Glomerular endothelial cell (primary cell): ENCODE data around the gene TMEM38A. TPM values are rescaled to one million over a fixed set of nuclear protein-coding genes. Genes with fewer than 3 reads are reported as not detected.

Experiments
- DNase-seq: peaks from one replicate; pipeline ENCODE4 v3.0.0-alpha.2; 2011; ENCODE audit warnings: low read depth, low spot score; ENCODE audit errors: extremely low read depth
- total RNA-seq: library from RNA; depleted of rRNA; stranded (reverse); fragments of >200 nt; gene quantifications from 2 replicates; pipeline ENCODE4 v1.2.3, GENCODE V29; 2015

TMEM38A gene, protein sequence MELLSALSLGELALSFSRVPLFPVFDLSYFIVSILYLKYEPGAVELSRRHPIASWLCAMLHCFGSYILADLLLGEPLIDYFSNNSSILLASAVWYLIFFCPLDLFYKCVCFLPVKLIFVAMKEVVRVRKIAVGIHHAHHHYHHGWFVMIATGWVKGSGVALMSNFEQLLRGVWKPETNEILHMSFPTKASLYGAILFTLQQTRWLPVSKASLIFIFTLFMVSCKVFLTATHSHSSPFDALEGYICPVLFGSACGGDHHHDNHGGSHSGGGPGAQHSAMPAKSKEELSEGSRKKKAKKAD
- 0.34 and 1.2 TPM in 2 replicates for total RNA-seq

DNA sequence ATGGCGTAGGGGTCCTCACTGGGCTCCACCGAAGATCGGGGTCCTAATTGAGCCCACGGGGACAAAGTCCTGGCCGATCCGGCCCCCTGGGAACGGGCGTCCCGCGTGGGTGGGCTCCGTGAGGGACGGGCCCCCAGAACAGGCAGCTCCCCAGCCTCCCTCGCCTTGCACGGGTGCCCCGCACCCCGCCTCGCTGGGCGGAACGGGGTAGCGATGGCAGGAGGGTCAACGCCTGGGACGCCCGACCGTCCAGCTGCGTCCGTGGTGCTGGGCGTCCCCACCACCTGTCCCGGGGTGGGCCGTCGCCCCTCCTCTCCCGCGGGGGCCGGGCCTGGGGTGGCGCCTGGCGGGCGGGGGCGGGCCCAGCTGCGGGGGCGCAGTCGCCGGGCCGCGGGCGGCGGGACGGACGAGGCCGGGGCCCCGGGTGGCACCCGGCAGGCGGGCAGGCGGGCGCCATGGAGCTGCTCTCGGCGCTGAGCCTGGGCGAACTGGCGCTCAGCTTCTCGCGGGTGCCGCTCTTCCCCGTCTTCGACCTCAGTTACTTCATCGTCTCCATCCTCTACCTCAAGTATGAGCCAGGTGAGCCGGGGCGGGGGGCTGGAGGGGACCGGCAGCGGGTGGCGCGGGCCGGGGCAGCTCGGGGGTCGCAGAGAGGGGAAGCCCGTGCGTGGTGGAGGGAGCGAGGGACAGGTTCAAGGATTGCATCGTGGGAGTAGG, at the start of gene TMEM38A:
Gene TMEM38A, plus strand, starts transcription at position 377 of the 717 bp plus-strand sequence. Its CDS starts 79 bp downstream, at position 456.
- DNase-seq = no peak

DNA sequence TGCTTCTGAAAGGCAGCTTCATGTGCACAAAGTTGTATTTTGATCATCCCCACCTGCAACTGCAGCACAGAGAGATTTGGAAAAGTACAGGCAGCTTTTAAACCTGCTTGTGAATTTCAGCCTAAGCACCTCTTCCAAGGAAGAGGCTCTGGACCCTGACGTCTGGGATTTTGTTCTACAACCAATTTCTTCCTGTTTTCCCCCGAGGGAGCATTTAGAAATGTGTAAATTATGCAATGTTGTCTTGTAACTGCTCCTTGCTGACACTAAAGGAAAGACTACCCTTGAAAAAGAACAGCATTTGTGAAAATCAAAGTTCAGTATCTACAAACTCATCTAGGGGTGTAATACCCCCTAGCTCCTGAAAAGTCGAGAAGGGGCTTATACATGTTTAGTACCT, 48.3 kb upstream of the TMEM38A start:
- no peak for DNase-seq

DNA sequence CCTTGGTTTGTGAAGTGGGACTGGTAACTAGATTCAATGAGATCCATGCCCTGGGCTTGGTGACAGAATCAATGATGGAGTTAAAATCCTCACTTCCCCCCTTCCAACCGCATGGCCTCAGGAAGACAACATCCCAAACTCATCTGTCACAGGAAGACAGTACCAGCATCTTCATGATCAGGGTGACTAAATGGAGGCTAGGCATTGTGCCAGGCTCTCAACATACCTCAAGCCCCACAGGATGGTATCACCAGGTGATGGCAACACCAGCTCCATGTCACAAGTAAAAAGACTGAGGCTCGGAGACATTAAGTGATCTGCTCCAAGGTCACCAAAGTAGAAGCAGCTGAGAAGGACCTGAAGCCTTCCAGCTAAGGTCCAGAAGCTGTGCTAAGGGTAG, 47.1 kb upstream of the TMEM38A start:
- no peak for DNase-seq

DNA sequence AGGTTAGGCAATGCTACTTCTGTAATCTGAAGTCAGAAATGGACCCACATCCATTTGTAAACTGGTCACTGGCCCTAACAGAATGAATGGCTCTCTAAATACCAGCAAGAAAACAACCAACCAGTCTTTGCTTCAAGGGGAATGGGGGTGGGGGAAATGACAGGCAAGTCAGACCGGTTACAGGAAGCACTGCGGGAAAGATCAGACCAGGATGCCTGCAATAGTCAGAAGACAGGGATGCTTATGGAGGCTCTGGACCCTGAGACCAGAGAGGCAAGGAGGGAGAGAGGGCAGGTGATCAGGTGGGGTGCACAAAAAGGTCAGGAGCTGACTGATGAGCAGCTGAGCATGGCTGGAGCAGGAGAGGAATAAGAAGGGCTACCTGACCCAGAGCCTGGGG, 46.0 kb upstream of the TMEM38A start:
- no peak for DNase-seq

DNA sequence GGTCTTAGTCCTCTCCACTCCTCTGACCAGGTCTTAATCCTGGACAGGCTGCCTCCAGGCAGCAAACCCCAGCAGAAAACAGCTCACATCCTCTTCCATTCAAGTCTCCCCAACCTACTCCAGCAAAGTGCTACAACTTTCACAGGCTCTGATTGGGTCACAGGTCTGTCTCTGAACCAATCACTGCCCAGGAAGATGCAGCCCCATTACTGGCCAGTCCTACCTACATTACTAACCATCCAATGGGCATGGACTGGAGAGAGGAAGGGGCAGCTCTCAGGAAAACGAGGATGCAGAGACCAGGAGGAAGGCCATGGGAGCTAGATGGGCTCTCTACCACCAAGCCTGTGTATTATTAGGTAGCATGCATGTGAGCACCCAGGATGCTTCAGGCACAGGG, 45.1 kb upstream of the TMEM38A start:
- DNase-seq = no peak

DNA sequence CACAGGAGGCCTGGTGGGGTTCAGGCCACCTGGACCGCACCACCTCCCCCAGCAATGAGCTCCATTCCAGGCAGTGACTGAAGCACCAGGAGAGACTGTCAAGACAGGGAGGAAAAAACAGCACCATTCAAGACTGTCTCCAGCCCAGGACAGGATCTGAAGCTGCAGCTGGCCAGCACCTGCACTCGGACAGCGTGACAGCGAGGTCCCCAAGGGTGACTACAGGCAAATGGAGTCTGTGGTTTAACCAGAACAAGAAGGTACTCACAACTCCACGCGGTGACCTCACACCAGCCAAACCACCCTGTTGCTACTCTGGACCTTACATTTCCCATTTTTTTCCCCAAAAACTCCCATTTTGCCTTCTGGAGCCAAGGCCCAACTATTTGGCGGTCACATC, 42.7 kb upstream of the TMEM38A start:
- DNase-seq = no peak

DNA sequence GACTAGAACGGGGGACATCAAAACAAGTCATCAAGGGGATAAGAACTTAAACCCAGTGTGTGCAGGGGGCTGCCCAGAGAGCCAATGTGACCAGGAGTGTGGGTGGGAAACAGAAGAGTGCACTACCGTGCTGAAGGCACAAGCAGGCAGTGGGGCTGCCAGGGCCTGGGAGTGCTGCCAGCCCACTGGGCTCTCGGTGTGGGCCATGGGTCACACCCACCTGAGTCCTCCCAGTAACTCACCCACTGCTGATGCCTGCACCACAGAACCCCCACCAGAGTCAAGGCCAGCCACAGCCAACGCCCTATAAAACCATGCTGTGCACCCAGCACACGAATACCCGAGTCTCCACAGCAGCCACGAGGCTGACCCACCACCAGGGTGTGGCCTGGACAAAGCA, 41.5 kb upstream of the TMEM38A start:
- DNase-seq = no peak

DNA sequence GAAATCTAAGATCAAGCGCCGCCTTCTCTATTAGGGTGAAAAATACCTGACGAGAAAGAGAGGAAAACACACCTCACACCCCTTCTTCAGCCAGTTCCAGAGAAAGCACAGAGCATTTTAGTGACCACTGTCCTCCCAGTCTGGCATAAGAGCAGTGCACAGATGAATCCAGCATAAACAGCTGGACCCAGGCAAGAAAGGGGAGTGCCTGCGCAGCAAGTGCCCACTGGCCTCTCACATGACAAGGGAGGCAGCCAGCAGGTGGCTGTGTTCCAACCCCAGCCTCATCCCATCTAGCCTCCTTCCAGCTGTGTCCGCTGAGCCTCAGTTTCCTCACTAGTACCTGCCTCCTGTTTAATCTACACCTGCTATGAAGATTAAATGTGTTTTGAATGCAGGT, 40.9 kb upstream of the TMEM38A start:
- DNase-seq = no peak

DNA sequence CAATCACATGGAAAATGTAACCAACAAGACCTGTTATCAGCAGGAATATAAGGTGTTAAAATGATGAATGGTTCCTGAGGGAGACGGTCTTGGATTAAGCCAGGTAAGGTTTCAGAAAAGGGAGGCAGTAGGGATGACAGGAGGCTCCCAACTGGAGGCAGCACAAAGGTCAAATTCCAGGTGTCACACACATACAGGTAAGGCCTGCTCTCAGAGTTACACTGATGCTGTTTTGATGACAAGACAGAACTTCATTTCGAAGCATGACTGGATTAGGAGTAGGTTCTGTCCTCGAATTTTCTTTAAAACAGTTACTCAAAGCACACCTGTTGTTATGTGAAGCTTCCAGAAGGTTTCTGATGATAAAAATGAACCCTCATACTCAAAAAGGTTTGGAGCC, 40.4 kb upstream of the TMEM38A start:
- DNase-seq = no peak

DNA sequence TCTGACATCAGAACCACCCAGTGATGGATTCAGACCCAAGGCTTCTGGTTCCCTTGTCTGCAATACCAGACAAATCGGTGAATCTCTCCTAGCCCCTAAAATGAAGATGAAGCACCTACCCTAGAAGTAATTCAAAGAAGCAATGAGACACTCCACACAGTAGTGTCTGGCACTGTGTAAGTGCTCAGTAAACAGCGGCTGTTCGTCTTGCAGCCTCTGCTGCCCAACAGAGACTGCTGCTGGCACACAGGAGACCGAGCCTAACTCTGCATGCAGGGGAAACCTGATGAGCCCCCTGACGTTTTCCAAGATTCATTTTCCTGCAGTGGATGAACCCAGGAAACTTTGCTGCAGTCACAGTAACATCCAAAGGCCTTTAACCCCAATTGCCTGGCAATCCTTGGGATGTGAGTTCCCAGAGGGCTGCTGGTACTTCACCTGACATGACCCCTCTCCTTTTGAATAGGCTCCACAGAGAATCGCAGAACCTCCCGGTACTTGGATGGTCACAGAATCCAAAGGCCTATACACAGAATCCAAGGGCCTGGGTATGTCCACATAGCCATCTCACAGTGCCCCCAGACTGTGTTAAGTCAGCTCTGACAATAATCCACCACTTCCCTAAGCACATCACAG, 39.7 kb upstream of the TMEM38A start:
- DNase-seq = no peak

DNA sequence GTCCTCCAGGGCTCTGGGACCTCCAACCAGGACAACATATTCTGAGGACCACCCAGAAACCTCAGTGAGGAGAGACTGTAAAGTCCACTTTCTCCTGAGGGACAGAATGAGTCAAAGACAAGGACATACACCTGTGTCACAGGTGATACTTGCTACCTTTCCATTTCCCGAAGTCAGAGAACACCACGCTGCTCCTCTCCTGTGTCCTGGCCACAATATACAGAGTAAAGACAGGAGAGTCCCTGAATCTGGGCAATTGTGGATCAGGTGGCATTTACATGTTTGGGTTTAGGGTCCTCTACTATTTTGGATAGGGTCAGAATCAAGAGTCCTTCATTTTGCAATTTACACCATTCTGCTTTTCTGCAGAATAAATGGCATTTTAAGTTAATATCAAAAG, 37.9 kb upstream of the TMEM38A start:
- no peak for DNase-seq

DNA sequence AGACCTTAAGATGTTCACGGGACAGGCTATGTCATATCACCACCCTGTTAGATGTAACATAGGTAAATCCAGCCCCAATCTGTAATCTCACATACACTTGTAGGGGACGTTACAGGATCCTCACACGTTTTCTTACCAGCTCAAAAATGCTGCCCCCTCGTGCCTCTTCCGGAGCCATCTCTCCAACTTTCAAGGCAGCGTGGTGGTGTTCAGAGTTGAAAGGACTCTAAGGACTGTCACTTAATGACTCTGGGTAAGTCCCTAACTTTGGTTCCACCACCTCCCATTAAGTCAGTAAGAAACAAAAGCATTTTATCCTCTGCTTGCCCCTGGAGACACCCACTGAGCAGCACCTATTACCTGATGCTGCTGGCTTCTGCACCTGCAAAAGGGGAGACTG, 37.4 kb upstream of the TMEM38A start:
- DNase-seq = no peak

DNA sequence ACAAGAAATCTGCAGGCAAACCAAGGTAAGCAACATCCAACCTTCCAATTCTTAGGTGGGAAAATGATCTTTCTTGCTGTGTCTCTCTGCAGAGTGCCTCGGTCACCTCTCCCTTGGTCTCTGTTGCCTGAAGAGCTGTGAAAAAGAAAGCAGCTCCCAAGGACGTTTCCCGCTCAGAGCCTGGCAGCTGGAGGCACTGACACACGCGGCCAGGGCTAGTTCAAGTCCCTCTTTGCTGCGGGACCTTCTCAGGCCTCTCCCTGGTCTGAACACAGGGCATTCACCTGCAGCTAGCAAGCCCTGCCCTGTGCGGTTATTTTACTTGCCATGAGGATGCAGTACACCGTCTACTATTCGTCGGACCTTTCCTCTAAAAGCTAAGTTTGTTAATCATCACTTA, 36.7 kb upstream of the TMEM38A start:
- no peak for DNase-seq

DNA sequence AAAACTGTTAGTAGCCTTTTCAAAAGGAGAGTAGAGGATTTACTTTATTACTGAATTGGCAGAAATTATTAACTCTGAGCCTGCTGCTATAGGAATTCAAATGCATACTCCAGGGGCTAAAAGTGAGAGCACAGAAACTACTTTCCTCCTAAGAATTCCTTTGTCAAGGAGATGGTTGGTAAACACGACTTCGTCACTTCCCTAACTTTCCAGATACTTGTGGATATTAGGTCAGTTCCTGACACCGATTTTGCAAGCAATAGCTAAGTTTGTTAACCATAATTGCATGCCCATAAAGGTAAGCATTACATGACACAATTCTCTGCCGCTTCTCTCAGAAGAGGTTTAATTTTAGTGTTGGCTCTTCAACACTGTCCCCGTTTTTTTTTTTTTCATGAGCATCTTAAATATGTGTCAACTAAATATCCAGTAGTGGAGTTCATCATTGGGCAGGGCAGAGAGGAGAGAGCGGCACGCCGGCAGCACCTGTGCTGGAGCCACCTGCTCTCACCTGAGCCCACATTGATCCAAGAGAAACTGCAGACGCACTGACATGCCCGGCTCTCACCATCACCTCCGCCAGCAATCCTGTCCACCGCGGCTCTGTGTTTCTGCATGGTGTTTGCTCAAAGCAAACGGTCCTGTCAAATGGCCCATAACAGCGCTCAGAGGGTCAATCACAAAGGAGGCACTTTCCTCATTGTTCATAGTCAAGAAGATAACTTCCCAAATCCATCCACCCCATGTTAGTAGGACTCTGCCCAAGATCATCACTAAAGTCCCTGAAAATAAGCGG, 35.6 kb upstream of the TMEM38A start:
- no peak for DNase-seq

DNA sequence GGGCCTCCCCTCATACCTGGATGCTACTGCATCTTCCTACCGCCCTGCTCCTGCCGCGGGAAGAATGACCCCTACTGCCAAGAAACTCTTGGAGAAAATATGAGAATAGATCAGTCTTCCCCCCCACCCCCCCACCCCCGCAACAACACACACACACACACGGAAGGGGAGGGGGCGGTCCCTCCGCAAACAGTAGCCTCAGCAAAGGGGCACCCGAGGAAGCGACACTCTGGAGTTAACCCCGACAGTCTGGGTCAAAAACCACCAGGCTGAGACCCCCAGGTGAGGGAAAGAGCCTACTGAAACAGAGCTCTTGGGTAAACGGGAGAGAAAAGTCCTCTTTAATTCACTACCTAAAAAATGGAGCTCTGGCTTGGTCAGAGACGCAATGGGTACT, 34.1 kb upstream of the TMEM38A start:
- no peak for DNase-seq

DNA sequence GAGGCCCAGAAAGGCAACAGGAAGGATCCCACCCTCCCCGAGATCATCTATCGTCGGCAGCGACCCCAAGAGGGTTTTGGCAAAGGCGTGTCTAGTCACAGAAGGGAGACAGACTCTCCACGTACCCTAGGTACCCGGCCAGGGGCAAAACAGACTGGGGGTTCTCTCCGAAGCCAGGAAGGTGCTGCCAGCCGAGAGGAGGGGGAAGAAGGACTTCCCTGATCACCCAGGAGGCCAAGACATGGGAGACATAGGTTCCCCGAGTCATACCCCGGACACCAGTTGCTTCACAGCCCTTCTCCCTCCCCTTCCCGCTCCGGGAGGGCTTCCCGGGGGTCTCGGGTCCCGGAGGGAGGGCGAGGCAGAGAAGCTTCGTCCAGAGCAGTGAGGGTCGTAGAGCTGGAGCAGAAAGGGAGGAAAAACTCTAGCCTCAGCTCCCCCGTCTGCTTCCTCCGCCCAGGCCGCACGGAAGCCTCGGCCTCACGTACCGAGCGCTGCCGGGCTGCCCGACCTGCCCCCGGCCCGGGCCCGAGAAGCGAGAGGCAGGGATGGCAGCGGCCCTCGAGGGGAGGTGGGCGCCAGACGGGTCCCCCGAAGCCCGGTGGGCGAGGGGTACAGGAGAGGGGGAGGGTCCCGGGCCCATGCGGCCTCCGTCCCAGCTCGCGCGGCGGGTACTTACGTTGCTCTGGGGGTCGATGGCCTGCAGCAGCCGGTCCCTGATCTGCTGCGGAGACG, 33.6 kb upstream of the TMEM38A start:
- DNase-seq = no peak

DNA sequence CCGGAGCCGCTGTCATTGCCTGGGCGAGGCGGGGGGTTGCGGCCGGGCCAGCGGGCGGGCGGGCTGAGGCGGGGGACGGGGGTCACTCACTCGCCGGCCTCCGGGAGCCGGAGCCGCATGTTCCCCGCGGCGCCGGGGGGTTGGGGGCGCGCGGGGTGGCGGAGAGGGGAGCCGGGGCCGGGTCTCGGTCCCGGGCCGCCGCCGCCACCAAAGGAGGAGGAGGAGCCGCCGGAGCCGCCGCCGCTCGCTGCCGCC, 33.1 kb upstream of the TMEM38A start:
- DNase-seq = no peak

DNA sequence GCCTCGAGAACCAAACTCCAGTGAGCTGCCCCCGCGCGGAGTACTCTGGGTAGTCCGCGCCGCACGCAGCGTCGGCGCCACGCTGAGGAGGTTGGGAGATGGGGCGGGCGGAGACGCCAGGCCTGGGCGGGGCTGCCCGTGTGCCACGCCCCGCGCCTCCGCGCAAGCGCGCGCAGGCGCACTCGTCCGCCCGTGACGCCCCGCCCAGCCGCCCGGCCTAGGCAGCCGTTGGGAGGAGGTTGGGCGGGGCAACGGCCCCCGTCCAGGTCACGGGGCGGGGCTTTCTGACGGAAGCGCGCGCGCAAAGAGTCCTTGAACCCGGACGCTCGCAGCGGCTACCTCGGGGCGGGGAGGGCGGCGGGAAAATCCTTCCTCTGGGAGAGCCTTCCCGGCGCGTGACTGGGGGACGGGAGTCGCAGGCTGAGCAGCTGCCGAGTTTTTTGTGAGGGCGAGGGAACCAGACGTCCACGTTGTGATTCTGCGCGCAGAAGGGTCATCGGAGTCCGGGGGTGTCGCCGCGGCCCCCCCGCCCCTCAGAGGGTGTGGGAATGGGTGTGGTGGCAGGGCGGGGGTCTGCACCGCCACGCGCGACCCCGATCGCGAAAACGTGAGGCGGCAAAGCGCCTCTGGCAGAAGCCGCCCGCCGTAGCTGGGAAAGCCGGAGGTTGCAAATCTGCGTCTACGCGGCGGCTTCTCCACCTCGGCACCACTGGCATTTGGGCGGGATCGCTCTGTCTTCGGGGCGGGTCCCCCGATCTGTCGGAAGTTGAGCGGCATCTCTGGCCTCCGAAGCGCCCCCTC, 32.6 kb upstream of the TMEM38A start, which contains the start of gene MED26:
Gene MED26, minus strand, starts transcription at position 22 of the 801 bp plus-strand sequence. CDS start 261 bp downstream, outside the sequence.
- no peak for DNase-seq

DNA sequence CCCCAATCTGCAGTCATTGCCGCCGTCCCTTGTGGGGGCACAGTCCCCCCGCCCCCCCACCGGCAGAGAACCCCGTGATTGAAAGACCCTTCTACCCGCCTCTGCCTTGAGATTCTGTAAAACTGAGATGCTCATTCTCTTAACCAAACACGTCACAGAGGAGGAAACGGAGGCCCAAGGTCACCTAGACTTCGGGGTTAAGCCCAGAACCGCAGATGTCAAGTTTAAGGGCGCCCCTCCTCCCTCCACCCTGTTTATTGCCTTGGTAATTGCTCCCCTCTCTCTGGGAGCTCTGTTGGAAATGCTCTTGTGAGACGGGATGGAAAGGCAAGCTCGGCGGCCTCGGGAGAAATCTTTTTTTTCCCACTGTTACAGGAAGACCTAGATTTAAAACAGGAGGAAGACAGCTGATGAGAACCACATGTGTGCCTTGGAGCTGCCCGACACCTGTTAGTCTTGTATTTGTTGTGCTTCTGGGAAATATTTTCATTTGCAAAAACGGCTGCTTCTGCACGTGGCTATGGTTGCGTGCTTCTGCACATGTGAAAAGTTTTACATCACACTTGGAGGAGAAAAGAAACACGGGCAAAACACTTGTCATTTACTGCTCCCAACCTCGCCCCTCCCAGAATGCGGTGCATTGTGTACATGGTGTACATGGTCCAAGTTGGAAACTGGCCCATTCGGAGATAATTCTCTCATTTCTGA, 31.8 kb upstream of the TMEM38A start:
- no peak for DNase-seq
